IMR-90 (cell line): ENCODE measurements around the gene GMPPB. TPM values are rescaled to one million over a fixed set of nuclear protein-coding genes. Genes with fewer than 3 reads are reported as not detected.
"Not testable (repeated sequence)": the region's sequence is repeated elsewhere in the genome, so short reads cannot be mapped to it uniquely, and the experiment has no call there.

Source experiments
- ATAC-seq: fragments of 200-7000 bp; cut with Tn5 transposase; 2 replicates; pipeline ENCODE4 v1.9.1; 2020; ENCODE audit warnings: low read depth, mild to moderate bottlenecking, moderate library complexity
- BruUV-seq: library from RNA; stranded (reverse); fragments of 400-500 nt; replicated peaks from 2 replicates; lab custom pipeline; 2021; lab: Mats Ljungman, UMichigan
- CTCF ChIA-PET: fragments of 300-600 bp; formaldehyde crosslinking; extraction: SDS; loops from one replicate; lab custom pipeline; 2021; ENCODE audit warnings: antibody characterized with exemption; lab: Yijun Ruan, JAX
- POLR2A ChIA-PET: fragments of 300-600 bp; sonication (Branson Sonifier 250); formaldehyde crosslinking; loops from one replicate; lab custom pipeline; 2022; ENCODE audit warnings: antibody characterized with exemption; ENCODE audit not compliant: unreplicated experiment; lab: Charles Lee
- DNase-seq: peaks from one replicate; pipeline ENCODE4 v3.0.0; 2013
- H2AFZ ChIP-seq: replicated peaks from 2 replicates; pipeline ENCODE3; 2013; ENCODE audit warnings: low read length, mild to moderate bottlenecking; ENCODE audit not compliant: poor library complexity
- H2AK5ac ChIP-seq: 2 replicates; pipeline ENCODE4 v1.6.1; 2013; ENCODE audit warnings: low read depth, low read length, inconsistent platforms
- H2AK9ac ChIP-seq: replicated peaks from 2 replicates; pipeline ENCODE3; 2013; ENCODE audit warnings: mild to moderate bottlenecking, low read depth, low read length, moderate library complexity; ENCODE audit not compliant: poor library complexity
- H2BK120ac ChIP-seq: 2 replicates; pipeline ENCODE4 v1.6.1; 2013; ENCODE audit warnings: low read depth, low read length, inconsistent platforms
- H2BK15ac ChIP-seq: 3 replicates; pipeline ENCODE4 v1.6.1; 2013; ENCODE audit warnings: low read depth, low read length, inconsistent platforms
- H2BK20ac ChIP-seq: 2 replicates; pipeline ENCODE4 v1.6.1; 2013; ENCODE audit warnings: low read depth, mild to moderate bottlenecking, inconsistent platforms, low read length, moderate library complexity
- H2BK5ac ChIP-seq: 2 replicates; pipeline ENCODE4 v1.6.1; 2013; ENCODE audit warnings: mild to moderate bottlenecking, low read depth, low read length, inconsistent platforms; ENCODE audit not compliant: poor library complexity, severe bottlenecking
- H3K14ac ChIP-seq: replicated peaks from 2 replicates; pipeline ENCODE4 v1.6.1; 2013; ENCODE audit warnings: low read depth, low read length, inconsistent platforms
- H3K18ac ChIP-seq: 2 replicates; pipeline ENCODE4 v1.6.1; 2013; ENCODE audit warnings: low read depth, low read length, control low read depth
- H3K23ac ChIP-seq: 2 replicates; pipeline ENCODE4 v1.6.1; 2013; ENCODE audit warnings: low read depth, low read length, inconsistent platforms
- H3K27ac ChIP-seq: 2 replicates; pipeline ENCODE4 v1.5.1; 2013; ENCODE audit warnings: mild to moderate bottlenecking, control low read depth, low read length; ENCODE audit not compliant: insufficient read depth
- H3K27me3 ChIP-seq: 2 replicates; pipeline ENCODE4 v1.6.1; 2013; ENCODE audit warnings: low read length; ENCODE audit not compliant: control insufficient read depth, insufficient read depth
- H3K36me3 ChIP-seq: 2 replicates; pipeline ENCODE4 v1.6.1; 2013; ENCODE audit warnings: low read length, mixed read lengths; ENCODE audit not compliant: control insufficient read depth, insufficient read depth
- H3K4ac ChIP-seq: 2 replicates; pipeline ENCODE4 v1.6.1; 2013; ENCODE audit warnings: low read depth, low read length, inconsistent platforms
- H3K4me1 ChIP-seq: 2 replicates; pipeline ENCODE4 v1.6.1; 2013; ENCODE audit warnings: low read length, mixed read lengths; ENCODE audit not compliant: control insufficient read depth, insufficient read depth
- H3K4me2 ChIP-seq: 2 replicates; pipeline ENCODE4 v1.6.1; 2013; ENCODE audit warnings: low read depth, mild to moderate bottlenecking, control low read depth, low read length, moderate library complexity
- H3K4me3 ChIP-seq: 2 replicates; pipeline ENCODE4 v1.5.1; 2013; ENCODE audit warnings: low read depth, mild to moderate bottlenecking, control low read depth, low read length, moderate library complexity; ENCODE audit not compliant: insufficient read depth
- H3K56ac ChIP-seq: 2 replicates; pipeline ENCODE4 v1.6.1; 2013; ENCODE audit warnings: low read length, inconsistent platforms; ENCODE audit not compliant: insufficient read depth; ENCODE audit errors: extremely low read depth
- H3K79me1 ChIP-seq, 2 experiments: 2 replicates each; pipeline ENCODE4 v1.6.1; 2013; ENCODE audit warnings: low read length in 2 of 2, inconsistent platforms in 1 of 2, low read depth in 1 of 2
- H3K9ac ChIP-seq: 2 replicates; pipeline ENCODE4 v1.6.1; 2013; ENCODE audit warnings: low read depth, low read length, control low read depth
- H3K9me1 ChIP-seq: 2 replicates; pipeline ENCODE4 v1.6.1; 2013; ENCODE audit warnings: low read length, inconsistent platforms; ENCODE audit not compliant: insufficient read depth
- H3K9me3 ChIP-seq: 2 replicates; pipeline ENCODE4 v1.6.1; 2013; ENCODE audit warnings: low read length; ENCODE audit not compliant: control insufficient read depth, insufficient read depth
- H4K20me1 ChIP-seq: 2 replicates; pipeline ENCODE4 v1.6.1; 2013; ENCODE audit warnings: low read length, inconsistent platforms; ENCODE audit not compliant: insufficient read depth
- H4K5ac ChIP-seq: 2 replicates; pipeline ENCODE4 v1.6.1; 2013; ENCODE audit warnings: mild to moderate bottlenecking, low read depth, low read length, control low read depth
- H4K8ac ChIP-seq, 2 experiments: 2 replicates each; pipeline ENCODE4 v1.6.1; 2013; ENCODE audit warnings: low read depth in 2 of 2, low read length in 2 of 2, control low read depth in 1 of 2, inconsistent platforms in 1 of 2
- H4K91ac ChIP-seq: 2 replicates; pipeline ENCODE4 v1.6.1; 2013; ENCODE audit warnings: low read depth, low read length, inconsistent platforms; ENCODE audit not compliant: insufficient read depth
- WGBS, 2 experiments: methylation state at CpG; one replicate each; pipeline versions ENCODE4 v1.1.5 to v1.1.7; 2013; ENCODE audit warnings: missing lambda C conversion rate in 2 of 2; ENCODE audit not compliant: insufficient read length in 1 of 2; ENCODE audit errors: extremely low coverage in 2 of 2; 5-methylcytosine and 5-hydroxymethylcytosine counted together
- dilution Hi-C: fragments of 300-500 bp; cut with HindIII; formaldehyde crosslinking; loops from one replicate; pipeline ENCODE4 v1.14.3; 2018; ENCODE audit warnings: low sequenced_read_pairs; ENCODE audit not compliant: unreplicated experiment
- in situ Hi-C: fragments of 300-500 bp; cut with MboI; formaldehyde crosslinking; loops from 3 replicates; pipeline ENCODE4 v1.14.3; 2019; ENCODE audit warnings: low sequenced_read_pairs, inconsistent platforms, mixed read lengths
- intact Hi-C: fragments of 100-400 bp; cut with micrococcal nuclease; formaldehyde crosslinking; loops from 2 replicates; pipeline ENCODE4 v1.10.0; 2022
- polyA plus RNA-seq, 3 experiments: library from polyadenylated mRNA; depleted of rRNA; stranded (reverse); fragments of >200 nt; gene quantifications; 2 replicates each; pipeline ENCODE4 v1.2.3, GENCODE V29; 2012; ENCODE audit warnings: low replicate concordance in 1 of 3
- total RNA-seq: library from RNA; depleted of rRNA; stranded (reverse); fragments of >200 nt; gene quantifications from 2 replicates; pipeline ENCODE4 v1.2.3, GENCODE V29; 2012

The GMPPB gene
- total and polyA plus RNA-seq, 2 of the 4 experiments (the other 2 are of a cell fraction): 27.9 to 37.3 TPM

DNA sequence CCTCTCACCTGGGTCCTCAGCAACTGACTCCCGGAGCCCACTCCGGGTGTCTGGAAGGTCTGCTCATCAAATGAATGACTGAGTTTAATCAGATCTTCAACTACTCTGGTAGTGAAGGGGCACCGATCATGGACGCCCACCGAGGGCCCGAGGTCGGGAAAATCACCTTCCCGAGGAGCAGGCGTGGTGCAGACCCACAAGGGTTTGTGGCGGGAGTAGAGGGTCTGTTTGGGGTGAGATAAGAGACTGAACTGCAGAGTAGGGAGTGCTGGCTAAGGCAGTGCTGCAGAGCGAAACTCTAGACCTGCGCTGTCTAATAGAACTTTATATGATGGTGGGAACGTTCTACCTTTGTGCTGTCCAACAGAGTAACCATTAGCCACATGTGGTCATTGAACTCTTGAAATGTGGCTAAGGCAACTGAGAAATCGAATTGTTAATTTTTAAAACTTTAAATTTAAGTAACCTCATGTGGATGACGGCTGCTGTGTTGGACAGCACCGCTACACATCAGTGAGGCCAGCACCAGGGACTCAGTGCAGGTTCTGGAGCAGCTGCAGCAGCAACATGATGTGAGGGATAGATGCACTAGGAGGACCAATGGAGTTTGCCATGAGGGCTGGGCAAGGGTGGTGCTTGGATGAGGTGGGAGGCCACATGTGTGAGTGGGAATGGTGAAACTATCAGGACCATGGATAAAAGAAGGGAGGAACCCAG, 33.7 kb downstream of the GMPPB start:
- Histone ChIP-seq H3K4me2 (peak overlapping the region; percentile 80), H3K79me1 (peaks cover 6 to 36% of the 10 kb centered on the region in 2 experiments), H3K4me3 (peak overlapping the region; percentile 79), H2AFZ (peak overlapping the region; percentile 93), H2AK5ac (peak overlapping the region; percentile 12; the same call in 1 of the 2 replicates), H4K8ac (peak overlapping the region; percentile 35 to 96; a peak in 2 of 4 replicates), H3K27ac (peak overlapping the region; percentile 76; the same call in 1 of the 2 replicates), H3K23ac (peak overlapping the region; percentile 67; the same call in 1 of the 2 replicates), H3K9ac (peak overlapping the region; percentile 89)
- H4K91ac ChIP-seq, H3K9me1 ChIP-seq, H2BK20ac ChIP-seq, H2BK15ac ChIP-seq, BruUV-seq, POLR2A ChIA-PET, H4K5ac ChIP-seq, dilution Hi-C loops, H2BK5ac ChIP-seq, intact Hi-C loops, in situ Hi-C loops, H4K20me1 ChIP-seq, H3K9me3 ChIP-seq, H3K18ac ChIP-seq, H3K4ac ChIP-seq, ATAC-seq, H3K4me1 ChIP-seq, H3K36me3 ChIP-seq, CTCF ChIA-PET, H2BK120ac ChIP-seq, H3K14ac ChIP-seq, DNase-seq, H3K56ac ChIP-seq, H3K27me3 ChIP-seq, H2AK9ac ChIP-seq: not testable (repeated sequence)
- 10% methylated on average over 7 of the region's 16 CpGs; no CpG with 5 or more reads in 1 of the 2 experiments for WGBS, 2 experiments
